ENCODE measurements around the gene SCO1. TPM values are rescaled to one million over a fixed set of nuclear protein-coding genes. Genes with fewer than 3 reads are reported as not detected.

The SCO1 gene
- total RNA-seq, 1 donor from 2014 or later: 50.0 TPM

Other genes with a start within 250 kb of the SCO1 start
- not detected in 2 replicates for gene MYH4, start 228.0 kb downstream of the SCO1 start, total RNA-seq
- not detected in 2 replicates for gene MYH1, start 179.0 kb downstream of the SCO1 start, total RNA-seq
- gene MYH2, start 147.9 kb downstream of the SCO1 start, total RNA-seq: not detected in 2 replicates
- gene MYH3, start 40.2 kb downstream of the SCO1 start, total RNA-seq: 0.22 and 0.40 TPM in 2 replicates
- 10.0 and 10.7 TPM in 2 replicates for gene ADPRM, start 61 bp upstream of the SCO1 start, total RNA-seq
- gene TMEM220, start 32.5 kb upstream of the SCO1 start, total RNA-seq: 1.1 and 2.4 TPM in 2 replicates
- gene TMEM238L, start 106.6 kb upstream of the SCO1 start, total RNA-seq: not detected in 2 replicates
- not detected in 2 replicates for gene PIRT, start 140.6 kb upstream of the SCO1 start, total RNA-seq